HS-5 (cell line): ENCODE data around the gene MEPE.
A peak's percentile ranks its signal among the peaks of the same experiment; 100 is the strongest.

Source experiments
- DNase-seq: peaks from one replicate; pipeline ENCODE4 v3.0.0-alpha.2; 2012; ENCODE audit warnings: low read depth

The MEPE gene

DNA sequence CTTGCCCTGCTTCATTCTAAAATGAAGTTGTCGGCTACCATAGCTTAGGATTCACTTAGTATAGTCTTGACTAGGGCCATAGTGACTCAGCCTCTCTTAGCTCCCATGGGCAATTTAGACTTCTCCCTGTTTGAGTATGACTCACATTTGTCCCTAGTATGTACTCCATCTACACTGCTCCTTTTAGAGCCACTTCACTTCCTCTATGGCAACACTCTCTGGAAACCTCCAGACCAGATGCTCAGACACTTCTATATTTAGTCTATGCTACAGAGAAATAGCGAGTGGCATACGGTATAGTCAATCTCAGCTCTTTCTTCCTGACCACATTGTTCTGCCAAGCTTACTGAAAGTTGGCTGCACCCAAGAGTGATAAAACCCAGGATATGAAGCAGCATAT, 11.2 kb downstream of the MEPE start:
- DNase-seq = peak; percentile 85

DNA sequence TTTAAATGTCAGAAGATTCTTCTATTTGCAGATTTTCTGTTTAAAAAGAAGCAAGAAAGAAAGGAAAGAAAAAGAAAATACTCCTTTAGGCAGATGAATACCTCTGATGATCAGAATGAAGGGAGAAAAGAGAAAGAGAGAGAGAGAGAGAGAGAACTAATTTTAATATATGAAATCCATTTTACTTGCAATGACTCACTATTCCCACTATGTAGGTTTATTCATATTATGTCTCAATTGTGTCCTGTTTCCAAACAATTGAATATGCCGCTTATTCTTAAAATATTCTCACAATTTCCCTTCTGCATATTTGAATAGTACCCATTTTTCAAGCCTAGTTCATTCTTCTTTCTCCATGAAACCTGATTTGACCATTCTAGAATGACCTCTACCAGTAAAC, 11.7 kb downstream of the MEPE start:
- no peak for DNase-seq

DNA sequence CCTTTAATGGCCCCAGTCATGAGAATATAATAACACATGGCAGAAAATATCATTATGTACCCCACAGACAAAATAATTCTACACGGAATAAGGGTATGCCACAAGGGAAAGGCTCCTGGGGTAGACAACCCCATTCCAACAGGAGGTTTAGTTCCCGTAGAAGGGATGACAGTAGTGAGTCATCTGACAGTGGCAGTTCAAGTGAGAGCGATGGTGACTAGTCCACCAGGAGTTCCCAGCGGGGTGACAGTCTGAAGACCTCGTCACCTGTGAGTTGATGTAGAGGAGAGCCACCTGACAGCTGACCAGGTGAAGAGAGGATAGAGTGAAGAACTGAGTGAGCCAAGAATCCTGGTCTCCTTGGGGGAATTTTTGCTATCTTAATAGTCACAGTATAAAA, 13.5 kb downstream of the MEPE start:
- no peak for DNase-seq

DNA sequence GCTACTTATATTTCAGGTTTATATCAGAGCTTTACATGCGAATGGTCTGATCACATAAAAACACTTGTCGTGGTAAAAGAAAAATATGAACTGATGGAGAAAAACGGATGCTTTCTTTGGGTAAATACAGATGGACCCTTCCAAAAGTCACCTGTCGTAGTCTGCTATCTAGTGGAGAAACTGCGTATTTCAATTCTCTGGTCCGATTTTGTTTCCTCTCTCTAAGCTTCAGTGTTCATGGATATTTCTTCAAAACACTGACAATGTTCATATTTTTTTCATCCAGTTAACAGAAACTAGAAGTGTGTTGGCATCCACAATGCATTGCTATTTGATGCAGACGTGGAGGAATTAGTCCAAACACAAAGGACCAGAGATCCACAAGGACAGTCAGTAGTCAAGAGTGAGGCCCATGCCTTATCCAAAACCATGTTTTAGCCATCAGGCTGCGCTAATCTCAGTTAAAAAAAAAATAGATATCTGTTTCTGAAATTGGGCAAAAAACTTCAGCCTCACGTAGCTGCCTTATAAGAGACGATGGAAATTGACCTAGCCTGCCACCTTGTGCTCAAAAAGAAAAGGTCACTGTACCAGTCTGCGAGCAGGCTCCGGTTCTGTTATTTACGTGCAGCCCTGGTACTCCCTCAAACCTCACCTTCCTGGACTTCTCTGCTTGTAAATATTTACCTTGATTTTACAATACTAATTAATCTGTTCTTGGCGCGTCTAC, 16.0 kb downstream of the MEPE start:
- DNase-seq = no peak

DNA sequence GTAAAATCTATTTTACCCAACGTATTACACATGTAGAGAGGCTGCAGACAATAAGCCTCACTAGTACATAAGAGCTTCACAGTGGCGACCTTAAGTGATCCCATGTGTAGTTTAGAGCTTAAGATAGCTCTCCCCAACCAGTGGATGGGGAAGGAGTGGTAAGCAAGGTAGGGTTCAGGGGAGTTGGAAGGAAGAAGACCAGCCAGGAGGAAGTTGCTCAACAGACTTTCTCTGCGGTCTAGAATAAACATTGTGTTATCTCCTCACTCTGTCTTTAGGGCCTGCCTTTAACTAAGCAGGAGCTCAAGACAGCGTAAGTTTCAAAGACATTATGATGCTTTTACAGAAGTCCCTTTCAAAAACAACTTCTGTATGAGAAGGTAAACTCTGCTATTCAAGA, 16.8 kb downstream of the MEPE start:
- DNase-seq = no peak

DNA sequence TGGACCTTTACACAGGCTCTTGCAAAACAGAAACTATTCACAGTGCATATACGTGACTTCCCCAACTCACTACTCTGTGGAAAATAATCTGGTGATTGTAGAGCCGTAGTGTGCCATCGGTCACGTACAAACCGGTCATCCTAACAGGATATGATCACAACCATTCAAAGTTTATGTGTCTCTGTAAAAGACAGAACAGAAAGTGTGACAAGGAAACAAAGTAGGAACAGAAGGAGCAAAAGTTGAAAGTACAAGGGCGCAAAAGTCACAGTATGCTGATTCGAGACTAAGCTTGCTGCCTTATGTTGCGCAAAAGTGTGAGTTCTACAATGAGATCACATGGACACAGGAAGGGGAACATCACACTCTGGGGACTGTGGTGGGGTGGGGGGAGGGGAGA, 18.6 kb downstream of the MEPE start:
- DNase-seq = no peak

DNA sequence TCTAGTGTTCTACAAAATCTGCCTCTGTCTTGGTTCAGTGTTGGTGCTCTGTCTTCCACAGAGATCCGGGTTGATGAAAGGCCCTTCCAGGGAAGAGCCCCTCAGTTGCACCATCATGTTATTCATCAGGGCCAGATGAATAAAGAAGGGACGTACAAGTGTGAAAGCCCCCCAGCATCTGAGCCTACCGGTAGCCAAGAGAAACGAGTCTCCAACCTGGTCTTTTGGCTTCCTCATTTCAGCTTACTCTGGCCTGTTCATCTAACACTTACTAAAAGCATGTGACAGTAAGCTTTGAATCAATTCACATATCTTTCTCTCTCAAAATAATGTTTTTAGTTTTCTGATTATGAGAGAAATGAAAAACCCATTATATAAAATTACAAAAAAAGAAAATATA, 19.2 kb downstream of the MEPE start:
- no peak for DNase-seq

DNA sequence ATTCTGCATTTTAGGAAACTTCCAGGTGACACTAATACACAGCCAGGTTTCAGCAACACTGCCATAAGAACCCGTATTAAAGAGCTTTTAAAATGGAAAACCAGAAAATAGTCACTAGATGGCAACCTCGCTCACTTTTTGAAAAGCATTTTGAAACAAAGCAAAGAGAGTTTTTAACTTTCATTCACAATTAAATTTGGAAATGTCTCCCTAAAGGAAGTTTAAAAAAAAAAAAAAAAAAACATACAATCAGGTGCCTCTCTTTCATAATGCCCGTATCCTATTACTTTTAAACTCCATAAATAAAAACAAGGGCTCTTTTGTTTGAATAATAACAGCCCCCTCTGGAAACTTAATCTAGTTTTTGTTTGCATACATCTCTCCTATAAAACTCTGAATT, 20.3 kb downstream of the MEPE start:
- no peak for DNase-seq

DNA sequence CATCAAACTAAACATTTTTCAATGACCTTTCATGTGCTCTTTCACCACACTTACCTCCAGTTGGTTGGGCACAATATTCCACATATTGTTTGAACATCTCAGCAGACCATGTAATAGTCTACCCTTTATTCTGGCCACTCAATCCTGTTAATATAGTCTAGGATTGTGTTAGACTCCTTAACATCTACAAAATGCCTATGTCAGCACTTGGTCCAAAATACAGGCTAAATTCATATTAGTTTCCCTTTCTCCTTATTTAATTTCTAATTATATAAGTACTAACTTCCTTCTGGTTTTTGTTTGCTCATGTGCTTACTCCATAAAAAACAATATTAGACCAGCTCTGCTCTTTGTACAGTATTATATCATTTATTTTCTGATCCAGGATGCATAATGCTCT, 21.1 kb downstream of the MEPE start:
- no peak for DNase-seq

DNA sequence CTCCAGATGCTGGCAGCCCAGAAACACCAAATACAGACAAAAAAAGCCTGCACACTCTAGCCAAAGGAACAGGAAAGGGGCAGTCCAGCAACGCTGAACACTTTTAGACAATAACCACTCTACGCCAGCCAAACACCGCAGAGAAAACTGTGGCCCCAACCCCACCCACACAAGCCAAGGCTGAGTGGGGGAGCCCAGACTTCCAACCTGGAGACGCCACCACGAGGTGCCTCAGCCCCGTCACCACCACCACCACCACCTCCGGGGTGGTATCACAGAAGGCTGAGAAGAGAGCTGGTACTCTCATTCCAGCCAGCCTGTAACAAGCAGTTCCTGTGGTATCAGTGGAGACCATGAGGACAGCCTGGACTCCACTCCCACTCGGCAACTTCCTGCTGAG, 22.8 kb downstream of the MEPE start:
- no peak for DNase-seq

DNA sequence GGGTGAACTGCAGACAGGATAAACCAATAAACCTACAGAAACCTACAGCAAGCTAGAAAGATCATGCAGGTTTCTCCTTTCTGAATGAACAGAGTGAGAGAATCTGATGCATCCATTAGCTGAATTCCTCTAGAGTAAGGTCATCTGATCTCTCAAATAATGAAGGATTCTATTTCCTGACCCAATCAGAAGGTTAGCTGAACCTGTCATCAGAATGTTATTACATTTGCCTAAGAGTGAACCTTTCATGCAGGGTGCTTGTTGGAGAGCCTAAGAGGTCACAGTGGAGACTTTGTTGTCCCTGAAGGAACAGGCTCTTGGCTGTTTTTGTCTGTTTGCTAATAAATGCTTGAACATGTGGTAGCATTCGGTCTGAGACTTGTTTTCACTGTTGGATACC, 24.0 kb downstream of the MEPE start:
- DNase-seq = no peak

DNA sequence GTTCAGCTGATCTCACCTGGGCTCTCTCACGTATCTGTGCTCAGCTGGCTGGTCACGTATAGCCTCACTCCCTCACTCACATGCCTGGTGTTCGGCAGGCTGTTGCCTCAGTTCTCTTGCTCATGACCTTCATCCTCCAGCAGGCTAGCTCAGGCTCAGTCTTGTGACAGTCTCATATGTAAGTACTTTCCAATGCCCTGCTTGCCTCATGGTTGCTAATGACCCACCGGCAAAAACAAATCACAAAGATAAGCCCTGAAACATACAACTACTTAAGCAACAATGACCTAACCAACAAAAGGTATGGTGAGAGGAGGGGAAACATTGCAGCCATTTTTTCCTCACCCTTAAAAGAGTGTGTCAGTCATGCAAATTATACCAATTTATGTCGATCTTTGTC, 25.0 kb downstream of the MEPE start:
- no peak for DNase-seq

DNA sequence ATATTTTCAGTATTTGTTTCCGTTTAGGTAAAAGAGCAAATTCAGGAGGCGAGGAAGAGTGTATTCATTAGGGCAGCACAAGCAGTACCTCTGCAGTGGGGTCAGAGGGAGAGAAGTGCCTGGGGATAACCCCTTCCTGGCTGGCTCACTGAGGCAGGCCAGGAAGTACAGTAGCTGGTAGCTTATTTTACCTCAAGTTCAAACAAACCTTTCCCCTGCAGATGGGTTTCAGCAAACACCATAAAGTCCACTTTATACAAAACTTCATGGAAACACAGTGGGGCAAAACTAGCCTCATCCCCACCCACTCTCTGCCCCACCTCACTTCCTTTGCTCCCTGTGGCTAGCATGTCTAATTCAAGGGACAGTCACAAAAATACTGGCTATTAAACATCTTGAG, 29.5 kb downstream of the MEPE start:
- DNase-seq = no peak

DNA sequence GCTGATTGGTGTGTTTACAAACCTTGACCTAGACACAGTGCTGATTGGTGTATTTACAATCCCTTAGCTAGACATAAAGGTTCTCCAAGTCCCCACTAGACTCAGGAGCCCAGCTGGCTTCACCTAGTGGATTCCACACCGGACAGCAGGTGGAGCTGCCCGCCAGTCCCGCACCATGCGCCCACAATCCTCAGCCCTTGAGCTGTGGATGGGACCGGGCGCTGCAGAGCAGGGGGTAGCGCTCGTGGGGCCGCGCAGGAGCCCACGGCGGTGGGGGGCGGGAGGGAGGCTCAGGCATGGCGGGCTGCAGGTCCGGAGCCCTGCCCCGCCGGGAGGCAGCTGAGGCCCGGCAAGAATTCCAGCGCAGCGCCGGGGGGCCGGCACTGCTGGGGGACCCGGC, 30.7 kb downstream of the MEPE start:
- no peak for DNase-seq

DNA sequence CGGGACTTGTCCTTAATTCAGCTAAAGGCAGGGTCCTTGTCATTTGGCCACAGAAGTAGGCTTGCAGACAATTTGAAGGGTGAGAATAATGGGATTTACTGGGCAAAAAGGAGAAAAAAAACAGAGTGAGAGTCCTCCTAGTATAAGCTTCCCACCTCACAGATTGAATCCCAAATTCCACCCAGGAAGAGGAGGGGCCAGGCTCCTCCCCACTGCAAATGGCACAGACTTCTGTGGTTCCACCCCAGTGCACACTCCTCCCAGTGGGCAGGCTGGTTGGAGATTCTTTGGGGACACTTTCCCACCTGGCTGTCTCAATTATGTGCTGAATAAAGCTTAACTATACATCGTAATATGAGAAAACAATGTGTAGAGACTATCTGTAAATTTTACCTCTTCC, 31.6 kb downstream of the MEPE start:
- DNase-seq = no peak

DNA sequence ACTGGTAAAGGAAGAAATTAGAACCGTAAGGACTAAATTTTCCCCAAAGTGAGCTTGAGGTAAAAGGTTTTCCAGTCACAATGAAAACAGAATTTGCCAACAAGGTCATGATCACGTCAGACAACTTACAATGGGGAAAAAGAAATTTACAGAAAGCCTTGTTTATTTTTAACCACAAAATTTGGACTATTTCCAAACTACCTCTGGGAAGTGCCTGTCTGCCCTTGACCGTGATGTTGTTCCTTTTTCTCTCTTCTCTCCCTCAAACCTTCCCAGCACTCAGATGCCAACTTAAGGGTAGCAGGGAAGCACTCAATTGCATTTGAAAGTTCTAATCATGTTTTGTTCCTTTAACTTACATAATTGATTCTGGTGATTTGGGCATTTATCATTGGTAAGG, 32.5 kb downstream of the MEPE start:
- DNase-seq = no peak

DNA sequence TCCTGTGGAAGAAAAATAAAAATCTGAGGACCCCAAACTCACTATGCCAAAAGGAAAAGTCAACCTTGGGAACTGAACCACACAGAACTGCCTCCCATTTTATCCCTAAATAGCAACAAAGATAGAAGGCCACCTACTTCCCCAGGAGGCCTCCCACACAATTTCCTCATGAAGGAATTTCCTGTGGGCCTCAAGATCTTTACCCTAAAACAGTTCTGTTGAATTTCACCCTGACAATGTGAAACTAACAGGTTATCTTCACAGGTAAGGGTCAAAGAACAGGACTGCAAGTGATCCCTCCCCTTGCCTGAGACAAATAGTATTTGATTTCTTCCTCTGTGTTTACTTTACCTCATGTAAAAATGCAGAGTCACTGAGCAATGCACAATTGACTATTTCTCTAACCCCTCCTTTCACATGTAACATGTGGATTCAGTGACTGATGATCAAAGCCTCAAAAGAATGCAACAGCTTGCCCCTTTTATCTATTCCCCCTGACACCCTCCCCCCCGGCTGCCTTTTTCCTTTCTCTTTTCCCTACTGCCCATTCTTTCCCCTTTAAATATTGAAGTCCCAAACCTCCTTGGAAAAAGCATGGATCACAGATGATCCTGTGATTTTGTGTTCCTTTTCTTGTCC, 33.3 kb downstream of the MEPE start:
- no peak for DNase-seq

DNA sequence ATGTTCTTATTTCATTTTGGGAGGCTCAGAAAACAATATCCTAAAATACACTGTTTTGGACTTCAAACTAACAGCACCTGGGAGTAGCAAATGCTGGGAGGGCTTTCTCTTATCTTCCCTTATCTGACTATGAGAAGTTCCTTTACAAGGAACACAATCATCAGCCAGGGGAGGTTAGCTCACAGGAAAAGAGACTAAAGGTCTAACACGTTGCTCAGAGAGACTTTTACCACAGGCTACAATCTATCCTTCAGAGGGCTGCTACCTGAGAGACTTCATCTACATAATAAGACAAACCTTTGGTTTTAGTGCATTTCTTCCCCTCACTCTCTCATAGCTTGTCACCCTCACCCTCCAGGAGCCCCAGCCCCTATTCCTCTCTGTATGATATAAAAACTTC, 35.8 kb downstream of the MEPE start:
- DNase-seq = no peak

DNA sequence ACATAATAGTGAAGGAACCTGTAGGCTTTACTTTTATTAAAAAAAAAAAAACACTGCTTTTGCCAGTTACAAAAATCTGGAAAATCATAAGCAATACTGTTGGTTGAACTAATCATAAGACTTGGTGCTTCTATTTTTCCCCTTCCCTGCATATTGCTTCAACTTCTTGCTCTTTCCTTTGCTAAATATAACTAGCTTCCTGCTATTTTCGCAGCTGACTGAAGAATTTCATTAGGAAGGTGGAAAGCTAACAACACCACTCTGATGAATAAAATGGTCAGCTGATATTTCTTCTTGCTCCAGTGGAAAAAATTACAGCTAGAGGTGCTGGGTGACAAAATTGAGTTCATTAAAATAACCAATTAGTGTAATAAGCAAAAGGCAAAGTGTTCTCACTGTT, 39.3 kb downstream of the MEPE start:
- DNase-seq = no peak

DNA sequence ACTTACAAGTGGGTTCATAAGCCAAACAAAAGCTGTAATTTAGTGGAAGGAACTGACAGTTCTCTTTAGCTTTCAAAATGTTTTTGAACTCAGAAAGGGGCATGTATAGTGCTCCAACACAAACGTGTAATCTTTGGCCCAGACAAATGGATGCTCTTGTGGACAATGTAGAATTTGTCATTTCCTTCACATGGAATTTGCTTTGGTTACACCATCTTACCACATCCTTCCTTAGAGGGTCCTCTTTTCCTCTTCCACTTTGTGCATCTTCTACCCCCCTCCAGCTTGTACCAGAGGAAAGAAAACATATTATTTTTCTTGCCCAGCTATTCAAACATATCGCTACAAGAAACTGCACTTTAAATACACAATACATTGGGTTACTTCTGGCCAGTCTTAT, 42.4 kb downstream of the MEPE start:
- no peak for DNase-seq

DNA sequence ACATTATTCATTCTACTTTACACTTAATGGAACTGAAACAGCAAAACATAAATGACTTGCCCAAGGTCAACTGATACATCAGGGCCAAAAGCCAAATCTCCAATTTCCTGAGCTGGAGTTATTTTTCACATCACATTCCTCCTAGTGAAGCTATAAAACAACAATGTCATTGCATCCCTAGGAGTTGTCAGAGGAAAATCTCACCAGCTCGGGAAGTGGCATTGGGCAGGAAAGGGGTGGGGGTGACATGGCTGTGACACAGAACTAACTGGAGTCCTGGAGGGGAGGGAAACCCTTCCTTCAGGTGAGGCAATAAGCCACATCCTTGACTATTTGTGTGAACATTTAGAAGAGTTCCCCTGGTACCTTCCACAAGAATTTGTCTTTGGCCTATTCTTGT, 47.3 kb downstream of the MEPE start:
- DNase-seq = no peak

DNA sequence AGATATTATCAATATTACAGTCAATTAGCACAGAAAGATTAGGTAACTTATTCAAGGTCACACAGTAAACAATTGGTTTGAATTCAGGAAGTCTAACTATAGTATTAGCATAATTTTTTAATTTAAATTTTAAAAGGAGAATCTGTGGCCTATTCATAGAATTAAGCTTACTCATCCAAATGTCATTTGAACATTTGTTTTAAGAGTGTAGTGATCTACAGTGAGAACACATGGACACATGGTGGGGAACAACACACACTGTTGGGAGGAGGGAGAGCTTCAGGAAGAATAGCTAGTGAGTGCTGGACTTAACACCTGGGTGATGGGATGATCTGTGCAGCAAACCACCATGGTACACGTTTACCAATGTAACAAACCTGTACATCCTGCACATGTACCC, 48.3 kb downstream of the MEPE start:
- DNase-seq = no peak

DNA sequence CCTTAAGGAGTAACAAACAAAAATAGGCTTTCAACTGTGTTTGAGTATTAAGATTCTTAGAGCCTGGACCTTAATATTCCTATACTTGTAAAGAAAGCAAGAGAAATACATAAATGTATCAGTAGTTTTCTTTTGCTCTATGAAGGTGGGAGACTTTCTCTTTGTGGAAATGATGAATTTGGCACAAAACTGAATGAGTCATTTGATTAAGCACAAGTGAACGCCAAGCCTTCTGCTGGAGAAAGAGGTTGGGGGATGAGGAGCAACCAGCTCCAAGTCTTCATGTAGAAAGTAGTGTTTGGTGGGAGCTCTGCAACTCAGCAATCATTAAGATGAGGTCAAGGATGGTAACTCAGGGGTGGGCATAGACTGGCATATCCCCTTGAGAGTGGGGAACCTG, 49.6 kb downstream of the MEPE start:
- no peak for DNase-seq

DNA sequence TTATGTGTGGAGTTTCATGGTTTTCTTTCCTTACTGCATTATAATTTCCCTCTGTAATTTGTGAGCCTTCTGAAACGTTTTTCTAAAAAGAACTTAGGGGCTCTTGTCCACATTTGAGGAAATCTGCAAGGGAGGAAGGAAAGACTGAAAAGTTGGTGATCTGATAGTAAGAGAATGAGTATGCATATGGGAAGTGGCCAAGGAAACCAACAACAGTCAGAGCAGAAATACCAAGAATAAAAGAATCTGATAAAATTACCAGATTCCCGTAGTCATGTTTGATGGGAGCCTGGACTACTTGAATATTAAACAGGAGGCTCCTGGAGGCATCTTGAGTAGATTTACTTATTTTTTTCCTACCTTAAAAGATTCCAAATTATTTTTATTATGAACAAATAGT, 50.1 kb downstream of the MEPE start:
- no peak for DNase-seq
